ENCODE measurements around the gene DMBX1.

The DMBX1 gene

GRCh38 chr1:46478721-46479485 is 10.7 kb upstream of the DMBX1 start:
- Histone ChIP-seq H3K9me3 (no peaks in the 10 kb centered on the region), H3K36me3 (no peaks in the 10 kb centered on the region), H3K4me3 (ENCODE audit: low read depth, low read length) (no peak overlapping the region), H3K27me3 (no peaks in the 10 kb centered on the region), H3K4me1 (no peaks in the 10 kb centered on the region)
- DNase-seq: no peak
- TF ChIP-seq CTCF (IDR thresholded peaks at IDR 0.05; ENCODE audit: low read depth, low read length): no peak

GRCh38 chr1:46479744-46480350 is 9.8 kb upstream of the DMBX1 start:
- Histone ChIP-seq H3K9me3 (no peaks in the 10 kb centered on the region), H3K4me1 (no peaks in the 10 kb centered on the region), H3K36me3 (no peaks in the 10 kb centered on the region), H3K4me3 (ENCODE audit: low read depth, low read length) (no peak overlapping the region), H3K27me3 (no peaks in the 10 kb centered on the region)
- DNase-seq: no peak
- TF ChIP-seq CTCF (IDR thresholded peaks at IDR 0.05; ENCODE audit: low read depth, low read length): no peak

- Histone ChIP-seq H3K36me3 (no peaks in the 10 kb centered on the region), H3K9me3 (no peaks in the 10 kb centered on the region), H3K4me3 (ENCODE audit: low read depth, low read length) (no peak overlapping the region), H3K4me1 (no peaks in the 10 kb centered on the region), H3K27me3 (peaks cover 5% of the 10 kb centered on the region; the same call in 1 of the 2 replicates)
- DNase-seq: no peak
- no peak for TF ChIP-seq CTCF (IDR thresholded peaks at IDR 0.05; ENCODE audit: low read depth, low read length)
These were observed 8.5 kb upstream of the DMBX1 start for GRCh38 chr1:46480959-46481646.

- H3K9me3 ChIP-seq: no peaks in the 10 kb centered on the region
- TF ChIP-seq CTCF (IDR thresholded peaks at IDR 0.05; ENCODE audit: low read depth, low read length): no peak
- H3K36me3 ChIP-seq: no peaks in the 10 kb centered on the region
- no peaks in the 10 kb centered on the region for H3K4me1 ChIP-seq
- H3K27me3 ChIP-seq: peaks cover 5% of the 10 kb centered on the region; the same call in 1 of the 2 replicates
- DNase-seq: no peak
- H3K4me3 ChIP-seq (ENCODE audit: low read depth, low read length): no peak overlapping the region
These were observed 7.7 kb upstream of the DMBX1 start for GRCh38 chr1:46481961-46482360.

GRCh38 chr1:46483589-46483988 is 6.0 kb upstream of the DMBX1 start:
- peaks cover 13% of the 10 kb centered on the region for H3K27me3 ChIP-seq
- TF ChIP-seq CTCF (IDR thresholded peaks at IDR 0.05; ENCODE audit: low read depth, low read length): no peak
- no peaks in the 10 kb centered on the region for H3K36me3 ChIP-seq

More at GRCh38 chr1:46483589-46483988, 6.0 kb upstream of the DMBX1 start:
- no peak for DNase-seq
- Histone ChIP-seq H3K4me1 (no peaks in the 10 kb centered on the region), H3K4me3 (ENCODE audit: low read depth, low read length) (no peak overlapping the region), H3K9me3 (no peaks in the 10 kb centered on the region)
